GM12865 (cell line): ENCODE data around the gene STRN3.

Experiments
- DNase-seq: peaks from one replicate; pipeline ENCODE4 v3.0.0; 2010; ENCODE audit warnings: low read depth
- H3K4me3 ChIP-seq: 2 replicates; pipeline ENCODE4 v1.5.1; 2011; ENCODE audit warnings: mild to moderate bottlenecking, low read depth, low read length, control low read depth
- TF ChIP-seq, protein P1 (sequence below): IDR thresholded peaks from 2 replicates; pipeline ENCODE4 v1.5.1; 2011; ENCODE audit warnings: low read length, control low read depth, low read depth, inconsistent platforms; ENCODE audit not compliant: insufficient read depth; ENCODE audit errors: missing control alignments

STRN3 gene

DNA sequence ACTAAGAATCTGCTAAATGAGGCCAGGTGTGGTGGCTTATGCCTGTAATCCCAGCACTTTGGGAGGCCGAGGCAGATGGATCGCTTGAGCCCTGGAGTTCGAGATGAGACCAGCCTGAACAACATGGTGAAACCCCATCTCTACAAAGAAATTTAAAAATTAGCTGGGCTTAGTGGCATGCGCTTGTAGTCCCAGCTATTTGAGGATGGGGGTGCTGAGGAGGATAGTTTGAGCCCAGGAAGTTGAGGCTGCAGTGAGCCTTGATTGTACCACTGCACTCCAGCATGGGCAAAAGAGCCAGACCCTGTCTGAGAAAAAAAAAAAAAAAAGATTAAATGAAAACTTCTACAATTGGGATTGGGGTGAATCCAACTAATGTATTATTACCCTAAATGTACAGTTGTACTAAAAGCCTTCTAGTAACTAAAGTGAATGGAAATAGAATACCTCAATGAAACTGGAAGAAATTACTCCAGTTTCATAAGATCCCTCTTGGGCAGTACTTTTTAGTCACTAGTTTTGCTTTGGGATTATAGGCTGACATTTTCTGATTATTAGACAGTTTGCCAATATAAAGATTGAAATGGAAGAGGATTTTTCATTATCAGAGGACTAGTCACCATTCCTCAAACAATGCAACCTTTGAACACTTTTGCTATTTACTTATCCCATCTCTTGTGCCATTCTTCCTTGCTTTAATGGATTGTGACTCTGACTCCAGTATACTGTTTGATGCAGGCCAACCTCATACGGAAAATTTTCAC, 137.5 kb downstream of the STRN3 start:
- TF ChIP-seq, protein P1, sequence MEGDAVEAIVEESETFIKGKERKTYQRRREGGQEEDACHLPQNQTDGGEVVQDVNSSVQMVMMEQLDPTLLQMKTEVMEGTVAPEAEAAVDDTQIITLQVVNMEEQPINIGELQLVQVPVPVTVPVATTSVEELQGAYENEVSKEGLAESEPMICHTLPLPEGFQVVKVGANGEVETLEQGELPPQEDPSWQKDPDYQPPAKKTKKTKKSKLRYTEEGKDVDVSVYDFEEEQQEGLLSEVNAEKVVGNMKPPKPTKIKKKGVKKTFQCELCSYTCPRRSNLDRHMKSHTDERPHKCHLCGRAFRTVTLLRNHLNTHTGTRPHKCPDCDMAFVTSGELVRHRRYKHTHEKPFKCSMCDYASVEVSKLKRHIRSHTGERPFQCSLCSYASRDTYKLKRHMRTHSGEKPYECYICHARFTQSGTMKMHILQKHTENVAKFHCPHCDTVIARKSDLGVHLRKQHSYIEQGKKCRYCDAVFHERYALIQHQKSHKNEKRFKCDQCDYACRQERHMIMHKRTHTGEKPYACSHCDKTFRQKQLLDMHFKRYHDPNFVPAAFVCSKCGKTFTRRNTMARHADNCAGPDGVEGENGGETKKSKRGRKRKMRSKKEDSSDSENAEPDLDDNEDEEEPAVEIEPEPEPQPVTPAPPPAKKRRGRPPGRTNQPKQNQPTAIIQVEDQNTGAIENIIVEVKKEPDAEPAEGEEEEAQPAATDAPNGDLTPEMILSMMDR: no peak
- no peak for DNase-seq
- no peak overlapping the region for H3K4me3 ChIP-seq

DNA sequence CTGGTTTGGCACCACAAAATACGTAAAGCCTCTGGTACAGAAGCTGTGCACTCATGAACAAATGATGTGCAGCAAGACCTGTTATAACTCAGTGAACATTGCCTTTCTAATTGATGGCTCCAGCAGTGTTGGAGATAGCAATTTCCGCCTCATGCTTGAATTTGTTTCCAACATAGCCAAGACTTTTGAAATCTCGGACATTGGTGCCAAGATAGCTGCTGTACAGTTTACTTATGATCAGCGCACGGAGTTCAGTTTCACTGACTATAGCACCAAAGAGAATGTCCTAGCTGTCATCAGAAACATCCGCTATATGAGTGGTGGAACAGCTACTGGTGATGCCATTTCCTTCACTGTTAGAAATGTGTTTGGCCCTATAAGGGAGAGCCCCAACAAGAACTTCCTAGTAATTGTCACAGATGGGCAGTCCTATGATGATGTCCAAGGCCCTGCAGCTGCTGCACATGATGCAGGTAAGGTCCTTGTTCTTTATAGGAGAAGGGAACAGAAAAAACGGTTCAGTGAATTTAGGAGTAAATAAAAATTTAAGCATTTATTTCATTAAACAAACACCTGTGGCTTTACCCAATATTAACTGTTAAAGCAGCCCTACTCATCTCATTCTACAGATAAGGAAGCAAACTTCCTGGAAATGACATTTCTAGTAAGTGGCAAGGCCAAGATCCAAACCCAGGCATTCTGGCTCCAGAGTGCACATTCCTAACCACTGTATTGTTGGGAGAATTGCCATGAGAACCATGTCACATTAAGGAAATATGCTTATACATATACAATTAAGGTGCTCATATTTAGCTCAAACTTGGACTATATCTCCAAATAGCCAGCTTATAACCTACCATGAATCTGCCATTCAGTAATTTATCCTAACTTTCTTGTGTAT, 140.1 kb downstream of the STRN3 start:
- no peak for DNase-seq
- no peak overlapping the region for H3K4me3 ChIP-seq
- TF ChIP-seq, protein P1: no peak

DNA sequence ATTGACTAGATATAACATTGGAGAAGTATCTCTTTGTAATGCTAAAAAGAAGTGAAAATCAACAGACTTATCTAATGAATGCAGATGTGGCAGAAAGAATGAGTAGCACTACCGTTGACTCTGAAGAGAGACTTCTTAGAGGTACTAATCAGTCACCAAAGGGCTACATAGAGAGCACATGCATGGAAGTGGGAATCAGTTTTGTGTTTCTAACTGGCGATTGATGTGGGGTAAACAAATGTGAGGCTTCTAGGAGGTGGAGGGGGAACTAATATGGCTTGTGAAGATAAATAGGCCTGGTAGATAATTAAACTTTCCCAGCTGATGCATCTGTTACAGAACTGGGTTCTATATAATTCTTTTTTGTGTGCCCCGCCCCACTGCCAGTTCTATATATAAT, 141.3 kb downstream of the STRN3 start:
- no peak overlapping the region for H3K4me3 ChIP-seq
- TF ChIP-seq, protein P1: no peak
- DNase-seq: no peak

DNA sequence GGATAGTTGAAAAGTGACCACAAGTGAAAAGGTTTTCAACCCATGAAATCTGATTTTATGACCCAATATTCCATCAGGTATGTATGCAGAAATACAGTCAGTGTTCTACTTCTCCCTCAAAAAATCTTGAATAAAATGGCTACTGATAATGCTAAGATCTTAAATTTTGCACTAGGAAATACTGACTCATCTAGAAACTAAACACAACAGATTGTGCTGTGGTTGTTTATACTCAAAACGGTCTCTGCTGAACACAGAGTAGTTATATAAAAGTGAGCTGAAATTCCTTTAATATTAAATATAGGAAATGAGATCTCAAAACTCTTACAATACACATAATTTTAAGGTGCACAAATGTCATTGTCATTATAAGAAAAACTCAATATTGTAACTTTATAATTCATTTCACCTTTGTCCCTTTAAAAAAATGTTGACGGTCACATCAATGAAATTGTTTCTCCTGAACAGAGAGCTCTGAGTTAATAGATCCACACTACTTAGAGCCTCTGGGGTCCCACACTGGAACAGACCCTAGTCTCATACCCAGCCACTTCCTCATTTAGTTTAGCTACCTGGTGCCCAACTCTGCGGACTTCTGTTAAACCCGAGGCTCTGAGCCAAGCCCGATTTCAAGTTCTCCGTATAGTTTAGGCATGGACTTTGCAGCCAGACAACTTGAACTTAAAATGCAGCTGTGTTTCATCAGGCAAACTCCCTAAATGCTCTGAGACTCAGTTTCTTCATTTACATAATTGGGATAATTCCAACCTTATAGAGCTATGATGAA, 142.5 kb downstream of the STRN3 start:
- TF ChIP-seq, protein P1: no peak
- no peak overlapping the region for H3K4me3 ChIP-seq
- DNase-seq: no peak

DNA sequence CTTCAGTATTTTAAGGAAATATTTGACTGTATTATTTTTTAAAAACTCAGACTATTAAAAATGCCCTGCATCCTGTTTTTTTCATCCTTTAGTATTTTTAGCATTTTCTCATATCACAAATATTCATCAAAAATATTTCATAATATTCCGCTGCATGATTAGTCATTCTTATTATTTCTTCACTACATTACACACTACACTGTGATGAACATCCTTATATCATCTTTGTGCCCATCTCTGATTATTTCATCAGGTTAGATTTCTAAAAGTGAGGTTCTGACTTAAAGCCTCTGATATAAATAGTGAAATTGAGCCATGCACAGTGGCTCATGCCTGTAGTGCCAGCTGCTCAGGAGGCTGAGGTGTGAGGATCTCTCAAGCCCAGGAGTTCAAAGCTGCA, 143.7 kb downstream of the STRN3 start:
- TF ChIP-seq, protein P1: no peak
- no peak overlapping the region for H3K4me3 ChIP-seq
- DNase-seq: no peak

DNA sequence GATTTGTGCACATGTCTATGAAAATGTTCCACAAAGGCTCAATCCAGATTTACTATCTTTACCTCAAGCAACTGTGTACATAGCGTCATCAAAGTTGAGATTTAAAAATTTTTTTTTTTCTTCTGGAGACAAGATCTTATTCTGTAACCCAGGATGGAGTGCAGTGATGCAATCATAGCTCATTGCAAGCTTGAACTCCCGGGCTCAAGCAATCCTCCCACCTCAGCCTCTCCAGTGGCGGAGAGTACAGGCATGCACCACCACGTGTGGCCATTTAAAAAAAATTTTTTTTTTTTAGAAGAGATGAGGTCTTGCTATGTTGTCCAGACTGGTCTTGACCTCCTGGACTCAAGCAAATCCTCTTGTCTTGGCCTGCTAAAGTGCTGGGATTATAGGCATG, 149.5 kb downstream of the STRN3 start:
- DNase-seq: no peak
- no peak overlapping the region for H3K4me3 ChIP-seq
- TF ChIP-seq, protein P1: no peak
